ENCODE results near the gene WWC1. TPM values are rescaled to one million over a fixed set of nuclear protein-coding genes. Genes with fewer than 3 reads are reported as not detected.
"Not testable (repeated sequence)": the region's sequence is repeated elsewhere in the genome, so short reads cannot be mapped to it uniquely, and the experiment has no call there.

WWC1 gene
- total RNA-seq, 2 experiments from 2014 or later: 1.0 to 1.3 TPM

GRCh38 chr5:168307925-168308584, 16.6 kb downstream of the WWC1 start:
- DNase-seq: no peak
- peaks cover 14% of the 10 kb centered on the region for H3K27me3 Mint-ChIP-seq
- no peak for ATAC-seq (ENCODE audit: poor library complexity)
- ChIA-PET POLR2A (no interaction called here), CTCF (no interaction called here)
- H3K4me1 ChIP-seq (ENCODE audit: insufficient read depth, low read length): no peaks in the 10 kb centered on the region
- H3K36me3 ChIP-seq (ENCODE audit: insufficient read depth, low read length): no peaks in the 10 kb centered on the region
- no peaks in the 10 kb centered on the region for H3K36me3 Mint-ChIP-seq (ENCODE audit: low read depth)
- intact Hi-C loops (cut with DNase I, micrococcal nuclease): no loop called here
- H3K27ac Mint-ChIP-seq: no peak overlapping the region
- H3K9me3 Mint-ChIP-seq: no peaks in the 10 kb centered on the region
- no peaks in the 10 kb centered on the region for H3K9me3 ChIP-seq (ENCODE audit: control insufficient read depth in 1 of 2, insufficient read depth in 1 of 2, low read length in 2 of 2)
- H3K27ac ChIP-seq (ENCODE audit: low read depth in 1 of 2, low read length in 2 of 2): no peak overlapping the region
- no peaks in the 10 kb centered on the region for H3K4me1 Mint-ChIP-seq (ENCODE audit: low read depth)
- no peak overlapping the region for H3K4me3 ChIP-seq (ENCODE audit: low read length)
- no peaks in the 10 kb centered on the region for H3K27me3 ChIP-seq (ENCODE audit: control insufficient read depth in 1 of 2, insufficient read depth in 2 of 2, low read length in 2 of 2)
- TF ChIP-seq CTCF (IDR thresholded peaks at IDR 0.05): no peak
- H3K4me3 Mint-ChIP-seq: no peak overlapping the region

- Histone ChIP-seq H3K27ac (ENCODE audit: low read depth in 1 of 2, low read length in 2 of 2) (no peak overlapping the region), H3K36me3 (ENCODE audit: insufficient read depth, low read length) (no peaks in the 10 kb centered on the region), H3K27me3 (ENCODE audit: control insufficient read depth in 1 of 2, insufficient read depth in 2 of 2, low read length in 2 of 2) (no peaks in the 10 kb centered on the region), H3K9me3 (ENCODE audit: control insufficient read depth in 1 of 2, insufficient read depth in 1 of 2, low read length in 2 of 2) (no peaks in the 10 kb centered on the region), H3K4me3 (ENCODE audit: low read length) (no peak overlapping the region), H3K4me1 (ENCODE audit: insufficient read depth, low read length) (no peaks in the 10 kb centered on the region)
- H3K27me3 Mint-ChIP-seq: peaks cover 20% of the 10 kb centered on the region
- H3K4me3 Mint-ChIP-seq: no peak overlapping the region
- intact Hi-C loops (cut with DNase I, micrococcal nuclease): no loop called here
- ChIA-PET POLR2A (no interaction called here), CTCF (no interaction called here)
- TF ChIP-seq CTCF (IDR thresholded peaks at IDR 0.05): no peak
- no peak for ATAC-seq (ENCODE audit: poor library complexity)
- no peaks in the 10 kb centered on the region for H3K9me3 Mint-ChIP-seq
- H3K4me1 Mint-ChIP-seq (ENCODE audit: low read depth): no peaks in the 10 kb centered on the region
- H3K27ac Mint-ChIP-seq: no peak overlapping the region
- no peaks in the 10 kb centered on the region for H3K36me3 Mint-ChIP-seq (ENCODE audit: low read depth)
- DNase-seq: no peak
These were observed 17.6 kb downstream of the WWC1 start for GRCh38 chr5:168308976-168309598.

GRCh38 chr5:168310541-168310940, 19.1 kb downstream of the WWC1 start:
- CTCF ChIA-PET; H3K36me3 ChIP-seq (ENCODE audit: insufficient read depth, low read length); H3K27ac ChIP-seq (ENCODE audit: low read depth in 1 of 2, low read length in 2 of 2); H3K9me3 Mint-ChIP-seq; H3K4me3 Mint-ChIP-seq; H3K27me3 ChIP-seq (ENCODE audit: control insufficient read depth in 1 of 2, insufficient read depth in 2 of 2, low read length in 2 of 2); POLR2A ChIA-PET; H3K36me3 Mint-ChIP-seq (ENCODE audit: low read depth); ATAC-seq (ENCODE audit: poor library complexity); intact Hi-C loops (cut with DNase I, micrococcal nuclease); H3K4me3 ChIP-seq (ENCODE audit: low read length); H3K4me1 ChIP-seq (ENCODE audit: insufficient read depth, low read length); DNase-seq; H3K4me1 Mint-ChIP-seq (ENCODE audit: low read depth); H3K9me3 ChIP-seq (ENCODE audit: control insufficient read depth in 1 of 2, insufficient read depth in 1 of 2, low read length in 2 of 2); H3K27ac Mint-ChIP-seq: not testable (repeated sequence)
- H3K27me3 Mint-ChIP-seq: peaks cover 20% of the 10 kb centered on the region
